ENCODE measurements around the gene LYST. TPM values are rescaled to one million over a fixed set of nuclear protein-coding genes. Genes with fewer than 3 reads are reported as not detected.

LYST gene
- total RNA-seq, 4 donors from 2014 or later = 65.1 to 73.5 (median 68.1) TPM

DNA sequence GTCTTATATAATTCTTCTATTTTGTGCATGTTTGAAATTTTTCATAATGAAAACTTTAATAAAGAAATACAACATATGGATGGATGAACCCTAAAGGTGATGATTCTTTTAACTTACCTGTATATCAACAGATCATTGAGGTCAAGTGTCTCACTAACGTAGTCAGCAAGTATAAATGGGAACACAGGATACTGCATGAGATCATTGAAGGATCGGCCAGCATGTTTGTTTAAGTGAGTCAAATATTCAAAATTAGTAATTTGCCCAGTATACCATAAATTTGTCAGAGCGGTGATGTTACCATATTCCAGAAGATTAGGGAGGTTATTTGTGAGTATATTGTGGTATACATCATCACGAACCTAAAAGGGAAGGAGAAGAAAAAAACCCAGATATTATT, 146.2 kb downstream of the LYST start:
- TF ChIP-seq, protein P1, sequence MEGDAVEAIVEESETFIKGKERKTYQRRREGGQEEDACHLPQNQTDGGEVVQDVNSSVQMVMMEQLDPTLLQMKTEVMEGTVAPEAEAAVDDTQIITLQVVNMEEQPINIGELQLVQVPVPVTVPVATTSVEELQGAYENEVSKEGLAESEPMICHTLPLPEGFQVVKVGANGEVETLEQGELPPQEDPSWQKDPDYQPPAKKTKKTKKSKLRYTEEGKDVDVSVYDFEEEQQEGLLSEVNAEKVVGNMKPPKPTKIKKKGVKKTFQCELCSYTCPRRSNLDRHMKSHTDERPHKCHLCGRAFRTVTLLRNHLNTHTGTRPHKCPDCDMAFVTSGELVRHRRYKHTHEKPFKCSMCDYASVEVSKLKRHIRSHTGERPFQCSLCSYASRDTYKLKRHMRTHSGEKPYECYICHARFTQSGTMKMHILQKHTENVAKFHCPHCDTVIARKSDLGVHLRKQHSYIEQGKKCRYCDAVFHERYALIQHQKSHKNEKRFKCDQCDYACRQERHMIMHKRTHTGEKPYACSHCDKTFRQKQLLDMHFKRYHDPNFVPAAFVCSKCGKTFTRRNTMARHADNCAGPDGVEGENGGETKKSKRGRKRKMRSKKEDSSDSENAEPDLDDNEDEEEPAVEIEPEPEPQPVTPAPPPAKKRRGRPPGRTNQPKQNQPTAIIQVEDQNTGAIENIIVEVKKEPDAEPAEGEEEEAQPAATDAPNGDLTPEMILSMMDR (IDR thresholded peaks at IDR 0.05; ENCODE audit: low read depth) = no peak

- TF ChIP-seq, protein P1 (IDR thresholded peaks at IDR 0.05; ENCODE audit: low read depth) = no peak
These were observed 152.4 kb downstream of the LYST start for GRCh38 chr1:235714205-235714897.

- TF ChIP-seq, protein P1 (IDR thresholded peaks at IDR 0.05; ENCODE audit: low read depth) = no peak
These were observed 153.9 kb downstream of the LYST start for GRCh38 chr1:235712812-235713211.

DNA sequence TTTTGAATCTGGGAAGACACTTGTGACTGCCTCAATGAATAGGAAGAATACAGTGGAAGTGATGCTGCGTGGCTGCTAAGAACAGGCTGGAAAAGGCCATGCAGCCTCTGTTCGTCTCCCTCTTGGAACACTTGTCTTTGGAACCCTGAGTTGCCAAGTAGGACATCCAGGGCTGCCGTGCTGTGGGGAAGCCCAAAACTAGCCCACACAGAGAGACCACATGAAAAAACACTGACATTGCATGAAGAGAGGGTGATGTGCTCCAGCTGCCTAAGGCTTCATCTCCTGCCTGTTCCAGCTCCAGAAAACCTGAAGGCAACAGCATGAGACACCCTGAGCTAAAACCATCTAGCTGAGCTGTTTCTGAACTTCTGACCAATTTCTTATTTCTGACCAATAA, 156.0 kb downstream of the LYST start:
- TF ChIP-seq, protein P1 (IDR thresholded peaks at IDR 0.05; ENCODE audit: low read depth) = no peak

DNA sequence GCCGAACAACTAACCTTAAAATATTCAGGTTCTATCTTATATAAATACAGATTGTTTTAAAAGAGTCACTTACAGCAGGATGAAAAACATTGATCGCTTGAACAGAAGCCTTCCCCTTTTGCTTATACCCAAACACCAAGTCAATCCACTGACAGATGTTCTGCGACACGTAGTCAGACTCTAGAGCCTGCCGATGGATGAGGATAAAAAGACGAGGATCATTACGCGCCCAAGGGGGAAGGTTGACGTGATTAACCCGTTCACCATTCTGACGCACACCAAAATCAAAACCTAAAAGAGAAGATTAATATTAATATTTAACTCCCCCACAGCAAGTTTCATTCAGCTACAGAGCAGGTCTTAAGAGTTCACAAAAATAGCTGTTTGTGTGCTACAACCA, 157.7 kb downstream of the LYST start:
- TF ChIP-seq, protein P1 (IDR thresholded peaks at IDR 0.05; ENCODE audit: low read depth) = no peak

DNA sequence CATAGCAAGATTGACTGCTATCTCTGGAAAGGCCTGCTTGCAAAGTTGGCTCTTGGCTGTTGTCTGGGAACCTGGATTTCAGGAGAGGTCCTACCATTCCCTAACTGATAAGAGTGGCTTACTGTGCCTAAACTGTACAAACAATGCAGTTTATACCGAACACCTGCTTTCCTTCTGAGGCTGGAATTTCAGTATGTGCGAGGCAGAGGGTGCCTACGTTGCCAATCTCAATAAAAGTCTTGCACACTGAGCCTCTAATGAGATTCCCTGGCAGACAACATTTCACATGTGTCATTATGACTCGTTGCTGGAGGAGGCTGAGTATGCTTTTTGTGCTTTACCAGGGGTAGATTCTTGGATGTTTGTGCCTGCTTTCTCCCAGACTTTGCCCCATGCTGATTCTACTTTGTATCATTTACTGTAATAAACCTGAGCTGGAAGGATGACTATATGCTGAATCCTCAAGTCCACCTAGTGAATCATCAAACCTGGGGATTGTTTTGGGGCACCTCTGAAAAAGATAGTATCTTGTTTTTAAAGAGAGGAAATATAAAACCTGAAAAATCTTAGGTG, 158.2 kb downstream of the LYST start:
- TF ChIP-seq, protein P1 (IDR thresholded peaks at IDR 0.05; ENCODE audit: low read depth) = no peak

- TF ChIP-seq, protein P1 (IDR thresholded peaks at IDR 0.05; ENCODE audit: low read depth) = no peak
These were observed 163.2 kb downstream of the LYST start for GRCh38 chr1:235703506-235703905.

All from subcutaneous adipose tissue (tissue), 4 donors.